HEK293 (cell line): Measurements from ENCODE around the gene NUB1.

Experiments used
- CTCF ChIA-PET: fragments of 350-600 bp; formaldehyde crosslinking; extraction: SDS; loops from one replicate; lab custom pipeline; 2021; ENCODE audit warnings: antibody characterized with exemption; lab: Yijun Ruan, JAX
- POLR2A ChIA-PET: fragments of 300-600 bp; formaldehyde crosslinking; extraction: SDS; loops from one replicate; lab custom pipeline; 2020; ENCODE audit warnings: antibody characterized with exemption, inconsistent platforms; lab: Yijun Ruan, JAX
- H3K27ac ChIP-seq: fragments of 200-500 bp; sonication (Bioruptor generic); 2 replicates; pipeline ENCODE4 v1.5.1; 2014; ENCODE audit warnings: low read depth, low read length, control low read depth, inconsistent platforms; ENCODE audit errors: extremely low read depth
- H3K36me3 ChIP-seq, 2 experiments: fragments of 200-500 bp in 1 of 2; sonication (Bioruptor generic) in 1 of 2; 1 replicate in 1 of 2; 2 replicates in 1 of 2; pipeline ENCODE4 v1.5.1; 2014 to 2017; ENCODE audit warnings: inconsistent platforms in 2 of 2, low read length in 2 of 2; ENCODE audit not compliant: control insufficient read depth in 2 of 2, insufficient read depth in 1 of 2
- H3K4me1 ChIP-seq: fragments of 200-500 bp; sonication (Bioruptor generic); 2 replicates; pipeline ENCODE4 v1.5.1; 2014; ENCODE audit warnings: mild to moderate bottlenecking, low read length, inconsistent platforms; ENCODE audit not compliant: control insufficient read depth, insufficient read depth
- H3K4me3 ChIP-seq: 2 replicates; pipeline ENCODE4 v1.5.1; 2011; ENCODE audit warnings: low read depth, mild to moderate bottlenecking, control low read depth, low read length, moderate library complexity
- H3K9me3 ChIP-seq: fragments of 200-500 bp; sonication (Bioruptor generic); 2 replicates; pipeline ENCODE4 v1.5.1; 2014; ENCODE audit warnings: low read depth, low read length, inconsistent platforms; ENCODE audit not compliant: control insufficient read depth, insufficient read depth
- BCL11A ChIP-seq: fragments of 450-650 bp; formaldehyde crosslinking; IDR thresholded peaks from 2 replicates; pipeline ENCODE4 v1.5.1; 2016; ENCODE audit warnings: low read depth, missing biosample characterization, missing genetic modification characterization
- GLI2 ChIP-seq: fragments of 450-650 bp; formaldehyde crosslinking; IDR thresholded peaks from 2 replicates; pipeline ENCODE4; 2017; ENCODE audit warnings: missing biosample characterization, missing genetic modification characterization, low read depth, borderline replicate concordance
- GLI4 ChIP-seq: fragments of 450-650 bp; formaldehyde crosslinking; IDR thresholded peaks from 2 replicates; pipeline ENCODE4 v1.5.1; 2016; ENCODE audit warnings: missing biosample characterization, missing genetic modification characterization
- GLIS1 ChIP-seq: fragments of 450-650 bp; formaldehyde crosslinking; IDR thresholded peaks from 2 replicates; pipeline ENCODE4 v1.5.1; 2016; ENCODE audit warnings: missing biosample characterization, missing genetic modification characterization
- KLF16 ChIP-seq: fragments of 450-650 bp; formaldehyde crosslinking; IDR thresholded peaks from 2 replicates; pipeline ENCODE4 v1.5.1; 2017; ENCODE audit warnings: missing biosample characterization, missing genetic modification characterization
- MYNN ChIP-seq: fragments of 450-650 bp; formaldehyde crosslinking; IDR thresholded peaks from 2 replicates; pipeline ENCODE4 v1.5.1; 2016; ENCODE audit warnings: missing biosample characterization, missing genetic modification characterization, borderline replicate concordance
- MZF1 ChIP-seq: fragments of 450-650 bp; formaldehyde crosslinking; IDR thresholded peaks from 2 replicates; pipeline ENCODE4 v1.5.1; 2017; ENCODE audit warnings: missing biosample characterization, missing genetic modification characterization, borderline replicate concordance
- SP2 ChIP-seq: fragments of 450-650 bp; formaldehyde crosslinking; IDR thresholded peaks from 2 replicates; pipeline ENCODE4 v1.5.1; 2016; ENCODE audit warnings: missing biosample characterization, missing genetic modification characterization
- YY1 ChIP-seq: fragments of 450-650 bp; formaldehyde crosslinking; IDR thresholded peaks from 2 replicates; pipeline ENCODE4 v1.5.1; 2018; ENCODE audit warnings: missing biosample characterization, missing genetic modification characterization
- ZBTB1 ChIP-seq: fragments of 450-650 bp; formaldehyde crosslinking; IDR thresholded peaks from 2 replicates; pipeline ENCODE4 v1.5.1; 2016; ENCODE audit warnings: missing biosample characterization, missing genetic modification characterization
- ZEB2 ChIP-seq: fragments of 450-650 bp; formaldehyde crosslinking; IDR thresholded peaks from 2 replicates; pipeline ENCODE4 v1.5.1; 2016; ENCODE audit warnings: missing biosample characterization, missing genetic modification characterization
- ZIC2 ChIP-seq: fragments of 450-650 bp; formaldehyde crosslinking; IDR thresholded peaks from 2 replicates; pipeline ENCODE4 v1.5.1; 2016; ENCODE audit warnings: missing biosample characterization, missing genetic modification characterization
- ZNF114 ChIP-seq: fragments of 450-650 bp; formaldehyde crosslinking; IDR thresholded peaks from 2 replicates; pipeline ENCODE4 v1.5.0; 2017; ENCODE audit warnings: missing biosample characterization, missing genetic modification characterization
- ZNF169 ChIP-seq: fragments of 450-650 bp; formaldehyde crosslinking; IDR thresholded peaks from 2 replicates; pipeline ENCODE4 v1.5.1; 2016; ENCODE audit warnings: missing biosample characterization, missing genetic modification characterization
- ZNF211 ChIP-seq: fragments of 450-650 bp; formaldehyde crosslinking; IDR thresholded peaks from 2 replicates; pipeline ENCODE4 v1.5.1; 2016; ENCODE audit warnings: low read depth, missing biosample characterization, missing genetic modification characterization
- ZNF292 ChIP-seq: fragments of 450-650 bp; formaldehyde crosslinking; IDR thresholded peaks from 2 replicates; pipeline ENCODE4 v1.5.1; 2016; ENCODE audit warnings: low read depth, missing biosample characterization, missing genetic modification characterization, borderline replicate concordance
- ZNF324 ChIP-seq: fragments of 450-650 bp; formaldehyde crosslinking; IDR thresholded peaks from 2 replicates; pipeline ENCODE4 v1.5.1; 2016; ENCODE audit warnings: missing biosample characterization, missing genetic modification characterization
- ZNF350 ChIP-seq: fragments of 450-650 bp; formaldehyde crosslinking; IDR thresholded peaks from 2 replicates; pipeline ENCODE4 v1.5.0; 2017; ENCODE audit warnings: missing biosample characterization, mild to moderate bottlenecking, missing genetic modification characterization
- ZNF560 ChIP-seq: fragments of 450-650 bp; formaldehyde crosslinking; IDR thresholded peaks from 2 replicates; pipeline ENCODE4 v1.5.1; 2017; ENCODE audit warnings: missing biosample characterization, missing genetic modification characterization, borderline replicate concordance
- ZSCAN16 ChIP-seq: fragments of 450-650 bp; formaldehyde crosslinking; IDR thresholded peaks from 2 replicates; pipeline ENCODE4 v1.5.1; 2016; ENCODE audit warnings: missing biosample characterization, missing genetic modification characterization
- TF ChIP-seq, protein P1 (sequence below): sonication (generic); formaldehyde crosslinking; IDR thresholded peaks from 2 replicates; pipeline ENCODE4 v1.8.1; 2022; ENCODE audit warnings: mild to moderate bottlenecking, moderate library complexity, missing genetic modification reagents
- TF ChIP-seq, protein P2 (sequence below): fragments of 450-650 bp; formaldehyde crosslinking; IDR thresholded peaks from 2 replicates; pipeline ENCODE4 v1.5.1; 2016; ENCODE audit warnings: missing biosample characterization, missing genetic modification characterization

The NUB1 gene

GRCh38 chr7:151351027-151351426, 9.4 kb downstream of the NUB1 start:
- POLR2A ChIA-PET = no interaction called here
- peaks cover 24 to 81% of the 10 kb centered on the region in 2 experiments for H3K36me3 ChIP-seq
- CTCF ChIA-PET = interaction anchor here (0.7 to 11.2 kb wide), 19 partner anchors 9 to 406 kb away, joined by 3 to 157 read pairs (median 4); partner anchors contain the start of gene NUB1

GRCh38 chr7:151351967-151352366, 10.4 kb downstream of the NUB1 start:
- ChIA-PET CTCF (interaction anchor here (0.6 to 11.2 kb wide), 9 partner anchors 8 to 439 kb away, joined by 3 to 157 read pairs (median 4); no protein-coding TSS in a partner anchor), POLR2A (no interaction called here)
- Histone ChIP-seq H3K27ac (no peak overlapping the region), H3K4me3 (no peak overlapping the region), H3K36me3 (peaks cover 26 to 82% of the 10 kb centered on the region in 2 experiments), H3K9me3 (no peaks in the 10 kb centered on the region), H3K4me1 (no peaks in the 10 kb centered on the region)
- TF ChIP-seq ZNF350 (no peak), MZF1 (tag by site-specific recombination) (no peak)
- TF ChIP-seq, protein P1, sequence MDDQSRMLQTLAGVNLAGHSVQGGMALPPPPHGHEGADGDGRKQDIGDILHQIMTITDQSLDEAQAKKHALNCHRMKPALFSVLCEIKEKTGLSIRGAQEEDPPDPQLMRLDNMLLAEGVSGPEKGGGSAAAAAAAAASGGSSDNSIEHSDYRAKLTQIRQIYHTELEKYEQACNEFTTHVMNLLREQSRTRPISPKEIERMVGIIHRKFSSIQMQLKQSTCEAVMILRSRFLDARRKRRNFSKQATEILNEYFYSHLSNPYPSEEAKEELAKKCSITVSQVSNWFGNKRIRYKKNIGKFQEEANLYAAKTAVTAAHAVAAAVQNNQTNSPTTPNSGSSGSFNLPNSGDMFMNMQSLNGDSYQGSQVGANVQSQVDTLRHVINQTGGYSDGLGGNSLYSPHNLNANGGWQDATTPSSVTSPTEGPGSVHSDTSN (CRISPR knock-in tag) = no peak

More at GRCh38 chr7:151351027-151351426, 9.4 kb downstream of the NUB1 start:
- Histone ChIP-seq H3K4me3 (no peak overlapping the region), H3K27ac (no peak overlapping the region), H3K9me3 (no peaks in the 10 kb centered on the region), H3K4me1 (no peaks in the 10 kb centered on the region)
- TF ChIP-seq ZNF169 (tag by site-specific recombination) = no peak
- TF ChIP-seq GLI2 = no peak
- no peak for TF ChIP-seq ZSCAN16 (tag by site-specific recombination)
- TF ChIP-seq ZIC2 (tag by site-specific recombination) = no peak
- TF ChIP-seq ZNF324 (tag by site-specific recombination) = no peak
- TF ChIP-seq KLF16 (tag by site-specific recombination) = no peak
- no peak for TF ChIP-seq ZNF211
- TF ChIP-seq ZNF560 = no peak
- no peak for TF ChIP-seq GLIS1 (tag by site-specific recombination)
- TF ChIP-seq GLI4 (tag by site-specific recombination) = no peak
- TF ChIP-seq MYNN (tag by site-specific recombination) = no peak
- no peak for TF ChIP-seq YY1 (tag by site-specific recombination)
- TF ChIP-seq BCL11A (tag by site-specific recombination) = no peak
- TF ChIP-seq SP2 (tag by site-specific recombination) = no peak
- TF ChIP-seq ZBTB1 (tag by site-specific recombination) = no peak
- TF ChIP-seq ZNF292 (tag by site-specific recombination) = no peak
- no peak for TF ChIP-seq ZNF114
- TF ChIP-seq, protein P2, sequence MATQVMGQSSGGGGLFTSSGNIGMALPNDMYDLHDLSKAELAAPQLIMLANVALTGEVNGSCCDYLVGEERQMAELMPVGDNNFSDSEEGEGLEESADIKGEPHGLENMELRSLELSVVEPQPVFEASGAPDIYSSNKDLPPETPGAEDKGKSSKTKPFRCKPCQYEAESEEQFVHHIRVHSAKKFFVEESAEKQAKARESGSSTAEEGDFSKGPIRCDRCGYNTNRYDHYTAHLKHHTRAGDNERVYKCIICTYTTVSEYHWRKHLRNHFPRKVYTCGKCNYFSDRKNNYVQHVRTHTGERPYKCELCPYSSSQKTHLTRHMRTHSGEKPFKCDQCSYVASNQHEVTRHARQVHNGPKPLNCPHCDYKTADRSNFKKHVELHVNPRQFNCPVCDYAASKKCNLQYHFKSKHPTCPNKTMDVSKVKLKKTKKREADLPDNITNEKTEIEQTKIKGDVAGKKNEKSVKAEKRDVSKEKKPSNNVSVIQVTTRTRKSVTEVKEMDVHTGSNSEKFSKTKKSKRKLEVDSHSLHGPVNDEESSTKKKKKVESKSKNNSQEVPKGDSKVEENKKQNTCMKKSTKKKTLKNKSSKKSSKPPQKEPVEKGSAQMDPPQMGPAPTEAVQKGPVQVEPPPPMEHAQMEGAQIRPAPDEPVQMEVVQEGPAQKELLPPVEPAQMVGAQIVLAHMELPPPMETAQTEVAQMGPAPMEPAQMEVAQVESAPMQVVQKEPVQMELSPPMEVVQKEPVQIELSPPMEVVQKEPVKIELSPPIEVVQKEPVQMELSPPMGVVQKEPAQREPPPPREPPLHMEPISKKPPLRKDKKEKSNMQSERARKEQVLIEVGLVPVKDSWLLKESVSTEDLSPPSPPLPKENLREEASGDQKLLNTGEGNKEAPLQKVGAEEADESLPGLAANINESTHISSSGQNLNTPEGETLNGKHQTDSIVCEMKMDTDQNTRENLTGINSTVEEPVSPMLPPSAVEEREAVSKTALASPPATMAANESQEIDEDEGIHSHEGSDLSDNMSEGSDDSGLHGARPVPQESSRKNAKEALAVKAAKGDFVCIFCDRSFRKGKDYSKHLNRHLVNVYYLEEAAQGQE (tag by site-specific recombination) = no peak
- TF ChIP-seq ZEB2 (tag by site-specific recombination) = no peak
